Measurements from ENCODE around the gene DOCK4.
"Not testable (repeated sequence)": the region's sequence is repeated elsewhere in the genome, so short reads cannot be mapped to it uniquely, and the experiment has no call there.

DOCK4 gene

DNA sequence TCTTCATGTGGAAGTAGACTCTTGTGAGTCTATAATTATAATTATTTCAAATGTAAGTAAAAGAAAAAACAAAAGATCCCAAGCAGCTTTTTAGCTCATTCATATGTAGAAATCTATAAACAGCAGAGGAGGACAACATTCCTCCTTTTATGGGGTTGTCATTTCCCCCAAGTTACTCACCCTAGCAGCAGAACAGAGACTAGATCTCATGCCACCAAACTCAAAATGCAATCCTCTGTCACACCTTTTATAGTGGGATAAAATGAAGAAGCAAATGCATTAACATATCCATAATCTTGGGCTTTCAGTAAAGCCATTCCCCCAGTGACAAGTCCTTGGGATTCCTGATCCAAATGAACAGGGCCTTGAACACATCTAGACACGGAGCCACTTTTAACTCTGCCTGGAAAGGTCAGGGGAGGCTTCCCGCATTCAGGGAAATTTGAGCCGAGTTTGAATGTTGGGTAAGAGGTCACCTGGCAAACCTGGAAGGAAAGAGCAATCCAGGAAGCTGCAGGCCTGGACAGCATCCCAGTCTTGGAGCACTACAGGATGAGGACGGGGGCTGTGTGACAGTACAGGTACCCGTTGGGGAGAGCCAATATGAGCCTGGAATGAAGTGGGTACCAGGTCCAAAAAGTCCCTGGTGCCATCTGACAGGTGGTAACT is 76.4 kb downstream of the DOCK4 start:
- FAIRE-seq = no peak

DNA sequence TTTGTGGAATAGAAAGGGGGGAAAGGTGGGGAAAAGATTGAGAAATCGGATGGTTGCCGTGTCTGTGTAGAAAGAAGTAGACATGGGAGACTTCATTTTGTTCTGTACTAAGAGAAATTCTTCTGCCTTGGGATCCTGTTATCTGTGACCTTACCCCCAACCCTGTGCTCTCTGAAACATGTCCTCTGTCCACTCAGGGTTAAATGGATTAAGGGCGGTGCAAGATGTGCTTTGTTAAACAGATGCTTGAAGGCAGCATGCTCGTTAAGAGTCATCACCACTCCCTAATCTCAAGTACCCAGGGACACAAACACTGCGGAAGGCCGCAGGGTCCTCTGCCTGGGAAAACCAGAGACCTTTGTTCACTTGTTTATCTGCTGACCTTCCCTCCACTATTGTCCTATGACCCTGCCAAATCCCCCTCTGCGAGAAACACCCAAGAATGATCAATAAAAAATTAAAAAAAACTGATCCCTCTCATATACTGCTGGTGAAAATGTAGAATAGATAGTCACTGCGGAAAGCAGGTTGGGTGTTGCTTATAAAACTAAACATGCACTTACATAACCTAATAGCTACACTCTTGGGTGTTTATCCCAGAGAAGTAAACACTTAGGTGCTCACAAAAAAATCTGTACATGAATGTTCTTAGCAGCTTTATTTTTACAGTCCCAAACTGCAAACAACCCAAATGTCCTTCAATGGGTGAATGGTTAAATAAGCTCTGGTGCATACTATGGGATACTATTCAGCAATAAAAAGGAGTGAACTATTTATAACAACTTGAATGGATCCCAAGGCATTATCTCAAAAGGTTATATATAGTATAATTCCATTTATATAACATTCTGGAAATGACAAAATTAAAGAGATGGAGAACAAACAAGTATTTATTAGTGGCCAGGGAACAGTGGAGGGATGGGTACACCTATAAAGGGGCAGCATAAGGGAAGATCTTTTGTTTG is 77.5 kb downstream of the DOCK4 start:
- FAIRE-seq = not testable (repeated sequence)

DNA sequence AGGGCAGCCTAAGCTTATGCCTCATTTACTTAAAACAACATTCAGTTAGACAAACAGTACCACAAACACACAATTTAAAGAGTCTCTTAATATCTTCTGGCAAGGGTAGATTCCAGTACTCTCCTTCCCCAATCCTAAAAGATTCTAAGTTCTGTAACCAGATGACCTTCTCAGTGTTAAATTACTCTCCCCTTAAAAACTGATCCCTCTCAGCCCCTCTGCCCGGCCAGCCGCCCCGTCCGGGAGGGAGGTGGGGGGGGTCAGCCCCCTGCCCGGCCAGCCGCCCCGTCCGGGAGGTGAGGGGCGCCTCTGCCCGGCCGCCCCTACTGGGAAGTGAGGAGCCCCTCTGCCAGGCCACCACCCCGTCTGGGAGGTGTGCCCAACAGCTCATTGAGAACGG is 78.2 kb downstream of the DOCK4 start:
- not testable (repeated sequence) for FAIRE-seq

DNA sequence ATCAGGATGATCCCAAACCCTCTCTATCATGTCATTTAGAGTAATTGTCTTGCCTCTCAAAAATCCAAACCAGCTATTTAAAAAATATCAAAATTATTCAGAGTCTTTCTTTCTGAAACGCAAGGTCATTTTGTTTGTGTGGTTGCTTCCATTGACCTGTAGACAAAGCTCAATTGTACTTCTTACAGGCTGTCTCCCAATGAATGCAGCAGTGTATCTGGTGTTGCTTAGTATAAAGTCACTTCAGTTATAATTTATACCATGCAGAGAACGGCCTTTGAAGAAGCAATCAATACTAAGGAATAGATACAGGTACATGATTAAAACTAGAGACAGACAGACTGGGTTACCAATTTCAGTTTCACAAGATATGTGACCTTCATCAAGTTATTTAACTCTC is 80.9 kb downstream of the DOCK4 start:
- no peak for FAIRE-seq

DNA sequence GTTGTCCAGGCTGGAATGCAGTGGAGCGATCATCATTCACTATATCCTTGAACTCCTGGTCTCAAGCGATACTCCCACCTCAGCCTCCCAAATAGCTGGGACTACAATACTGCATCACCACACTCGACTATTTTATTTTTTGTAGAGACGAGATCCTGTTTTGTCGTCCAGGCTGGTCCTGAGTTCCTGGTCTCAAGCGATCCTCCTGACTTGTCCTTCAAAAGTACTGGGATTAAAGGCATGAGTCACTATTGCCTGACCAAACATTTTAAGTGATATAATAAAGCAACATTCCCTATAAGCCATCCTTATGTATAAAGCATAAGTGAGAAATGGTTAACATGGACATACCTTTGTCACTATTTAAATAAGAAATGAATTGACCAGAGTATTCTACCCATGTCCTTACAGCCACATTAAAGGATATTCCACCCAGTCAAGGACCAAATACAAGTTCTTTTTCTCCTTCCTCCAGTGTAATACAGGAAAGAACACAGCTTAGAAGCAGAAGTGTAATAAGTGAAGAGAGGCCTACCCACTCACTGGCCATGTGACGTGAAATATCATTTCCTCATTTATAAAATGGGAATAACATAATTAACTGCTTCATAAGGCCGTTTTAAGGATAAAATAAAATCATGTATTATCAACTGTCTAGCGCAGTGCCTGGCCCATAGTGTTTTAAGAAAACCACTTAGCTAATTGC is 82.0 kb downstream of the DOCK4 start:
- no peak for FAIRE-seq

DNA sequence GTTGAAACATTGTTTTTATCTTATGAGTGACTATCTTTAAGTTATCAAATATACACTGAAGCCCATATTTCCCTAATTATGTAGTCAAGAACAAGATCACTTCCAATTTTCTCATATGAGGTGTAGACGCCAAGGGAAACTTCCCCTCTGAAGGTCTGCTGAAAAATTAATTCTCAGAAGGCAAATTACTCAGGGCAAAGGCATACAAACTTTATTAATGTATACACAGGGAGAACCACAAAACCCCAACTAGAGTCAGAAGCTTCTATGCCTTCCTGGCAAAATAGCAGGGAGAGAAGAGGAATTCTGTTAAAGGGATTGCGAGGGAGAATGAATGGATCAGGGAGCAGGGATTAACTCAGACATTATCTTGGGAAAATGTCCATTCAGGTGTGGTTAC is 83.4 kb downstream of the DOCK4 start:
- FAIRE-seq = no peak

DNA sequence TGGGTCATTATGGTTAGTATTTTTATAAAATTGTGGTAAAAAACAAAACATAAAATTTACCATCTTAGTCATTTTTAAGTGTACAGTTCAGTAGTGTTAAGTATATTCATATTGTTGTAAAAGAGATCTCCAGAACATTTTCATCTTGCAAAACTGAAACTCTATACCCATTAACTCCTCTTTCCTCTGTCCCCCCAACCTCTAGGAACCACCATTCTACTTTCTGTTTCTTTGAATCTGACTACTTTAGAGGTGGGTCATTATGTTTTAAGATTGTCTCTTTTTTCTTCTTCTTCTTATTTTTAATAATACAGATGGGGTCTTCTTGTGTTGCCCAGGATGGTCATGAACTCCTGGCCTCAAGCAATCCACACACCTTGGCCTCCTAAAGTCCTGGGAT is 84.1 kb downstream of the DOCK4 start:
- no peak for FAIRE-seq

DNA sequence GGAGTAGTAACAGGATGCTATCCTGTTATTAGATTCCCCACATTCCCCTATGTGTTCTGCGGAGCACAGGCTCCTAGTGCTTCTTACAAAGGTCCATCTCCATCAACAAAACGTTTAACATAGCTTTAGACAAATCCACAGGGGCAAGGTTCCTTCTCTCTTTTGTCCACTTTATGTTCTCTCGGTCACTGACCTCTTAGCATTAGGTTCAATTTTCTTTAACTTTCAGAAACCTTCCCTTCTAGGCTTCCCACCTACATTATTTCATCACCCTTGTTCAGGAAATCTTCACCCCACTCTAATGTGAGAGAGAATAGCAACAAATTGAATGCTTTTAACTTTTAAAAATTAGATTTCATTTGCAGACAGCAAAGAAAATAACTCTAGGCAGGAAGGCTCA is 84.9 kb downstream of the DOCK4 start:
- FAIRE-seq = no peak

DNA sequence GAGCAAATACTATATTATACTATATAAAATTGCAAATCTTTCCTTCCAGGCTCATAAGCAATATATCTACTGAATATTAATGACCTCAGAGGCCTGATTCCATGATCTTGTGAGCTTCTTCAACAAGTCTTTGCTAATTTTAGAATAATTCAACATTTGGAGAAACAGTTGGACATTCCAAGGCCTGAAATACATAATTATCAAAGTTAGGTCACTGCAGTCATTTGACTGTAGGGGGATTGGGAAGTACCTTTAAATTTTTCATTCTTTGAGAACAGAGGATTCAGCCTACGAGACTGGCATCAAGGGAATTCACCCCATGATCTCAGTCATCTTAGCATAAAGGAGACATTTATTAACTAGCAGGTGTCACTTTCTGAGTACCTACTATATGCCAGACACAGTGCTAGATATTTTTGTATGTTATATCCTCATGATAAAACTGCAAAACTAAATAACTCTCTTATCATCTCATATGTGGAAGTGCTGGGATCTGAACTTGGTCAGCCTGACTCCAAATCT is 85.4 kb downstream of the DOCK4 start:
- FAIRE-seq = no peak

DNA sequence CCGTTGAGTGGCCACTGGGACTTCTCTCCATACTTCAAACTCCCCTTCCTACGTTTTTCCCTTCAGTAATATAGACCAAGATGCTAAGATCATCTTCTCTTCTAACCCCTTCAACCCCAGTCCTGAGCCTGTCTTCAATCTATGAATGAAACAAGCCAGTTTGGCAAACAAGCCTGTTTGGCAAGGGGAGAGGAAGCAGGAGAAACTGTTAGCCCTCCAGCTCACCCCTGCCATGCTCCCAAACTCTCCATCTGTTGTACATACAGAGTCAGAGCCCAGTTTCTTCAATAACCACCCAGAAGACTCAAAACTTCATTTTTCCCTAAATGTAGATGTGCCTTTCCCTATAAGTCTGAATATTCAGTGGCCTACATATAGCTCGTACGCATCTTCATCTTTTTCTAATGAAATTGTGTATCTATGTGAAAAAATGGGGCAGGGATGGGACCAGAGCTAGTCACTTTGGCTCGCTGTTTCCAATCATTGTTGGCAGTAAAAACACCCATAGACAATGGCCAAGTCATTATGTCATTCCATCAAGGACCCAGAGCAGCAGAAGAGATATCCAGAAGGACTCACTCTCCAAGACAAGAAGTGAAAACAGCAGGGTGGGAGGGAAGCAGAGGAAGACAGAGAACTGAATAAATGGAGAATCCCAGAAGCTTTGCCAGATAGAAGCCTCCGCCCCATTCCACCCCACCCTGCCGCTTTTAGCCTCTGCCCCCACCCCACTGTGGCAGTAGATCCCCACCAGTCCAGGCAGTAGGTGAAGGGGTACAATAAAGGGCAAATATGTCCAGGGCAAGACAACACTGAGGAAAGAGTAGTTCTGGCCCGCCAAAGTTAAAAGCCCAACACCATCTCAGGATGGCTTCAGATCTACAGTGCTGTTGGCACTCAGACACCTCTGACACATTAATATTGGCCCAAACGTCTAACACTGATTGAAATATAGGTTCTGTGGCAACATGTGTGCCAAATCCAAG is 87.3 kb downstream of the DOCK4 start:
- no peak for FAIRE-seq

DNA sequence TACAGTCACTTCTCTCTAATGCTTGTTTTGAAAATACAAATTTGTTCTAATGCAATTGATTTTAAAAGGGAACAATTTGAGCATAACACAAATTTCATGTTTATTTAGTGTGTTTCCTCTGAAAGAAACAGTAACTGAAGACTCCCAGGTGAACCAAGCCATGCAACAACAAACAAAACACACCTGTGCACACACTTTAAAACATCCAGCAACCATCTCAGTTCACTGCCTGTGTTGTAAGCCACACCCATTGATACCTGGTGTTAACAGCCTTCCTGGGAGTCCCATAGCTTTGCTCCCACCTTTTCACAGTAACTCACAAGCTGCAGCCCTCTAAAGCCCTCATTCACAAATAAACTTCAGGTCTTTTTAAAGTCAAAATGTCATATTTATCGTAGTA is 89.3 kb downstream of the DOCK4 start:
- no peak for FAIRE-seq

DNA sequence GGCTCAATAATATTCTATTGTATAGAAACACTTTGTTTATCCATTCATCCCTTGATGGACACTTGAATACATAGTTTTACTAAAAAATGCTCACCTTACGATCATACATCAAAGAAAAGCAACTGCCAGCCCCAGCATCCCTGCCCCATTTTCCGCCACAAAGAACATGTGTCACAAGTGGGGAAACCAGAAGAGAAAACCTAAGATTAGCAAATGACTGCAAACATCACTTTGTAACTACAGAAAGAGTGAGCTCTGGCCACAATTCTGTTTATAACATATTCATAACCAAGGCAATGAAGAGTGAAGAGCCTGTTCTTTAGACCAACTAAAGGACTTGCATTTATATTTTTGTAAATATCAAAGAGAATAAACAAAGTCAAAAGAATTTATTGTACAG is 89.8 kb downstream of the DOCK4 start:
- no peak for FAIRE-seq

DNA sequence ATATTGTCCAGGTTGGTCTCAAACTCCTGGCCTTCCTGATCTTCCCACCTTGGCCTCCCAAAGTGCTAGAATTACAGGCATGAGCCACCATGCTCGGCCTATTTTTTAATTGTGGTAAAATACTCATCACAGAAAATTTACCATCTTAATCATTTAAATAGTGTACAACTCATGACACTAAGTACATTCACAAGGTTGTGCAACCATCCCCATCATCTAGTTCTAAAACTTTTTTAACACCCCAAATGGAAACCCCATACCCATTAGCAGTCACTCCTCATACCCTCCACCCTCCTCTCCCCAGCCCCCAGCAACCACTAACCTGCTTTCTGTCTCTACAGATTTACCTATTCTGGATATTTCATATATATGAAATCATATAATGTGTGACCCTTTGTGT is 90.3 kb downstream of the DOCK4 start:
- FAIRE-seq = no peak

DNA sequence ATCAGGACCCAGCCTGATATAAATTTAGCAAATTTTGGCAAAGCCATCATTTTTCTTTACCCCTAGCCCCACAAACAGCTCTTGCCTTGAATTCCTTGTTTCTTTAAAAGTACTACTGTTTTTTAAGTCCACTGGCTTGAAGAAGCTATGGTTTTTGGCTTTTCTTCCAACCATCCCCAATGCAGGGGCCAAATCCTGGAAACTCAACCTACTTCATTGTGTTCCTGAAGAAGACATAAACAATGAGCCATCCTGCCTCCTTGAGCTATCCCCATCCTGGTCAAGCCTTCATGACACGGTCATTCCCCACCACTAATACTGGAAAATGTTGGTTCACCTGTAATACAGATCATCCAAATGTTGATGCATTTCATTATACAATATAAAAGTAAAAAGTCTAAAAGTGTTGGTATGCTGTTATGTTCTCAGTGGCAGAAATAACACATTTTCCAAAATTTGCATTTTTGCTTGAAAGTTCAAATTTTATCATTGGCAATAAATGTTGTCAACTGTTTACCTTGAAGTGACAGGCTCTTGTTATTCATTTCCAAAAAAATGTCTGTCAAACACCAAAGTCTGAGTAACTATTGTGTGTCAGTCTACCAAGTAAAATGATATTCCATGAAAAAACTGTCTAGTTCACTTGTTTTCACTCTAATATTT is 92.2 kb downstream of the DOCK4 start:
- FAIRE-seq = no peak

DNA sequence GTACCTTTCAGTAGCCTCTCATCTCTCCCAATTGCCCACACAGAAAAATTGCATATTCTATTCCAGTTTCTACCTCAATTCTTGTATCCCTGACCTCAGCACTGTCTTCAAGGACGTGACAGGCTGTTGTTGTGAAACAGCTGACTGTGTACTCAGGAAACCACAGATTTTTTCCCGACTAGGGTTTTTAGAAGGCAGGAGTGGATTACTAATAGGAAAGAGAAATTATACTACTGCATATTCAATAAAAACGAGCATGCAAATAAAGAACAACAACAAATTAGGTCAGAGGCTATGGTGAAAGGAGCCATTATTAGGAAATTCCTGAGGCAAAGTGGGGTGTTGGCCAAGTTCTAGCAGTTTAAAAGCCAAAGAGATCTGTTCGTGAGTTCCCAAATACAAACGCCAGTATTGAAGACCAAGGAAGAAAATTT is 93.4 kb downstream of the DOCK4 start:
- FAIRE-seq = no peak

DNA sequence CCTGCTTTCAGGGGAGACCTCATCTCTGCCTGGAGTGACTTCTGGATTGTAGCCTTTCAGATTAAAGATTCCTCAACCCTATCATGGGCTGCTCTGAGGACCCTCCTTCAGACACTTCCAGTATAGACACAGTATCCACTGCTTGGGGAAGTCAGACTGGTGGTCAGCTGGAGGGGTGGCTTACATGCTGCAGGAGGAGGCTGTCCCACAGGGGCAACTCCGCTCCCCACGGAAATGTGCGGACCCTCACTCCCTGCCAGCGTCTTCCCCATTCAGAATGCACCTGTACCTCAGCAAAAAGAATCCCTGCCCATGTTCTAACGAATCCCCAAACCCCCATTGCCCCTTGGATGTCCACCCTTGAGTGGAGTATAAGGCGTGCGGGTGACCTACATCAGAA is 95.5 kb downstream of the DOCK4 start:
- no peak for FAIRE-seq

DNA sequence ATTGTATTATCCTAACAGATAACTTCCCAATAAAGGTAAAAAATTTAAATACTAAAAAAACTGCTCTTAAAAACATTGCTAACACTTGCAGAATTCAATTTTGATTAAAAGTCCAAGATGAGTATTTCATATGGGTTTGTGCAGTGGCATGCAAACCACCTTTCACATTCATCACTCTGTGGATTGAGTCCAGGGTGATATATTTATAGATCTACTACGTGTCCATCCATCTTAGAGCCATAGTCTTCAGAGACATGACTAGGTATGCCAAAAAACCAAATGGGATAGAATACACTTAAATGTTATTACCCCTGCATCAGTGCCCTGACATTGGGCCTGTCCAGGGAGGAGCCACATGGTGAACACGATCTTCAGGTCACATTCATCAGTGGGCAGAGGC is 96.0 kb downstream of the DOCK4 start:
- FAIRE-seq = no peak

DNA sequence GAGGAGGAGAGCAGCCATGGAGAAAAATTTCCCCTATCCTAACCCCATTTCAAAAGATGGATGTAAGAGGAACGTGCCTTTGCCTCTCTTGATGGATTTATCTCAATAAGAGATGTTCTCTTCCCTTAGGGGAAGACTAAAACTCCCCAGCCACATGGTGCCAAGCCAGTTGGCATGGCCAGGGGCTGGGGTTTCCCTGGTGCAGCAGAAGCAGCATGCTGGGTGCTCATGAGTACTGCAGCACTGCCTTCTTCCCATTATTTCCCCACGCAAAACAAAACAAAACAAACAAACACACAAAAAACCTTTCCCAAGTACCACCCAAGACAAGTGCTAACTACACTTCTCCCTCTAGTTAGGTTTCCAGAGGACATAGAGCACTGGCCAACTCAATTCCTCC is 97.2 kb downstream of the DOCK4 start:
- no peak for FAIRE-seq

DNA sequence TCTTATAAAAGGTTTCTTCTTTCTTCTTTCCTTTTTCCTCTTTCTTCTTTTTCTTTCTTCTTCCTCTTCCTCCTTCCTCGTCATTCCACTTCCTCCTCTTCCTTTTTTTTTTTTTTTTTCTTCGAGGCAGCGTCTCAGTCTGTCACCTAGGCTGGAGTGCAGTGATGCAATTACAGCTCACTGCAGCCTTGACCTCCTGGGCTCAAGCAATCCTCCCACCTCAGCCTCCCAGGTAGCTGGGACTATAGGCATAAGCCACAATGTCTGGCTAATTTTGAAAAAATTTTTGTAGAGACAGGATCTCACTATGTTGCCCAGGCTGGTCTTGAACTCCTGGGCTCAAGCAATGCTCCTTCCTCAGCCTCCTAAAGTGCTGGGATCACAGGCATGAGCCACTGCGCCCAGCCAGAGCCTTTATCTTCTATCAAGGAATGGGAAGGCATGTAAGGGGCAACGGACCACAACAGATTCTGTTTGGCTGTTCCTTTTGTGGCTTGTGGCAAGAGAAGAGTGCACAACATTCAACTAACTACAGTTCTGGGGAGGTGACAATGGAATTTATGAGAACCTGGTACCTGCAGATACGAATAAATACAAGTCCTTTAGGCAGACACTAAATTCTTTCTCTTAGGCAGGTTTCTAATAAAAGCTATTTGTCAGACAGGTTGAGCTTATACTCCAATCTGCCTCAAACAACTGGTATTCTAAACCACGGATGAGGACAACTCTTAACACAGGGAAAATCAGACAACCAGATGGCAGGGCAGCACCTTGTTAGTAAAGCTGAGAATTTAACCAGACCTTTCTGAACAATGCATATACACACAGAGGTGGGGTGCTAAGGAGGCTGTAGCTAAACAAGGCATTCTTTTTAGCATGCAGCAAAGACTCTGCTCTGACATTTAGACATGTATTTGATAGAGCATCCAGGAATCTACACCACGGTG is 100.3 kb downstream of the DOCK4 start:
- no peak for FAIRE-seq

DNA sequence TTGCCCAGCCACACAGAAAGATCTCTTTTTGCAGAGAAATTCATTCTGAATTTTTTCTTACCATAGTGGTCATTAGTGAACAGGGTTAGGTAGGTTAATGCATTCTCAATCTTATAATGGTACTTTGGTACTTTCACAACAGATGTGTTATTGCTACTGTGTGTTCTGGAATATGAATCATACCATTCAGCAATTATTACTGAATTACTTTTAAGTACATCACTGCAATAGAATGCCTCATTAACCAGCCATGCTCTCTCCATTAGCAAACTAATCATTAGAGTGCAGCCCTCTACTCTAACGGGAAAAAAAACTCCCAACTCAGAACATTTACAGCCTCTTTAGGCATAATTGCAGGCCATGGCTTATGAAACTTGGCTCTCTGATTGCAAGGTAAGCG is 102.1 kb downstream of the DOCK4 start:
- no peak for FAIRE-seq

Measured in colon (tissue), 2 donors.